ENCODE measurements around the gene KLRC3. TPM values are rescaled to one million over a fixed set of nuclear protein-coding genes. Genes with fewer than 3 reads are reported as not detected.
"Not testable (repeated sequence)": the region's sequence is repeated elsewhere in the genome, so short reads cannot be mapped to it uniquely, and the experiment has no call there.

The KLRC3 gene
- total RNA-seq (2014; rRNA removed; shearing (Covaris generic)): not detected in 2 replicates

GRCh38 chr12:10420334-10420733 is at the start of gene KLRC3:
Gene KLRC3 (minus strand): TSS chr12:10420595. CDS start chr12:10420550, 45 bp downstream.
- H3K4me3 ChIP-seq; H3K27me3 ChIP-seq; H3K4me1 ChIP-seq; DNase-seq; H3K9me3 ChIP-seq (replicated peaks); H3K27ac ChIP-seq; H3K36me3 ChIP-seq: not testable (repeated sequence)

GRCh38 chr12:10469701-10470100 is 49.3 kb upstream of the KLRC3 start:
- no peaks in the 10 kb centered on the region for H3K27me3 ChIP-seq
- H3K4me3 ChIP-seq: no peak overlapping the region
- no peak overlapping the region for H3K27ac ChIP-seq
- DNase-seq: no peak
- H3K36me3 ChIP-seq: no peaks in the 10 kb centered on the region
- H3K4me1 ChIP-seq: no peaks in the 10 kb centered on the region
- H3K9me3 ChIP-seq (replicated peaks): no peaks in the 10 kb centered on the region

- Histone ChIP-seq H3K27ac (no peak overlapping the region), H3K9me3 (replicated peaks) (no peaks in the 10 kb centered on the region), H3K27me3 (no peaks in the 10 kb centered on the region), H3K36me3 (no peaks in the 10 kb centered on the region), H3K4me1 (no peaks in the 10 kb centered on the region), H3K4me3 (no peak overlapping the region)
- DNase-seq: no peak
Measured at GRCh38 chr12:10466311-10466710, 45.9 kb upstream of the KLRC3 start.

GRCh38 chr12:10457760-10458159 is 37.4 kb upstream of the KLRC3 start:
- Histone ChIP-seq H3K27ac (no peak overlapping the region), H3K4me3 (no peak overlapping the region), H3K4me1 (no peaks in the 10 kb centered on the region), H3K36me3 (no peaks in the 10 kb centered on the region), H3K27me3 (no peaks in the 10 kb centered on the region), H3K9me3 (replicated peaks) (no peaks in the 10 kb centered on the region)
- DNase-seq: no peak

- Histone ChIP-seq H3K4me3 (no peak overlapping the region), H3K27ac (no peak overlapping the region), H3K4me1 (no peaks in the 10 kb centered on the region), H3K9me3 (replicated peaks) (no peaks in the 10 kb centered on the region), H3K36me3 (no peaks in the 10 kb centered on the region), H3K27me3 (no peaks in the 10 kb centered on the region)
- no peak for DNase-seq
Measured at GRCh38 chr12:10456856-10457255, 36.5 kb upstream of the KLRC3 start.

GRCh38 chr12:10455766-10456165 is 35.4 kb upstream of the KLRC3 start:
- H3K4me1 ChIP-seq: no peaks in the 10 kb centered on the region
- no peak for DNase-seq
- no peak overlapping the region for H3K4me3 ChIP-seq
- no peaks in the 10 kb centered on the region for H3K27me3 ChIP-seq
- no peaks in the 10 kb centered on the region for H3K36me3 ChIP-seq
- H3K9me3 ChIP-seq (replicated peaks): no peaks in the 10 kb centered on the region
- H3K27ac ChIP-seq: no peak overlapping the region

GRCh38 chr12:10454531-10454930 is 34.1 kb upstream of the KLRC3 start:
- Histone ChIP-seq H3K36me3 (no peaks in the 10 kb centered on the region), H3K4me1 (no peaks in the 10 kb centered on the region), H3K27ac (no peak overlapping the region), H3K27me3 (no peaks in the 10 kb centered on the region), H3K4me3 (no peak overlapping the region), H3K9me3 (replicated peaks) (no peaks in the 10 kb centered on the region)
- no peak for DNase-seq

- H3K36me3 ChIP-seq: no peaks in the 10 kb centered on the region
- no peaks in the 10 kb centered on the region for H3K4me1 ChIP-seq
- no peaks in the 10 kb centered on the region for H3K27me3 ChIP-seq
- no peak for DNase-seq
- H3K9me3 ChIP-seq (replicated peaks): no peaks in the 10 kb centered on the region
- no peak within 1 kb of the TSS for H3K4me3 ChIP-seq
- H3K27ac ChIP-seq: no peak within 1 kb of the TSS
Measured at GRCh38 chr12:10453156-10453555, 32.8 kb upstream of the KLRC3 start, which contains the start of gene KLRC1. Gene KLRC1 (minus strand): TSS chr12:10453377. CDS start chr12:10451156, 2,221 bp downstream.

- Histone ChIP-seq H3K27ac (no peak overlapping the region), H3K9me3 (replicated peaks) (no peaks in the 10 kb centered on the region), H3K4me3 (no peak overlapping the region), H3K4me1 (no peaks in the 10 kb centered on the region), H3K36me3 (no peaks in the 10 kb centered on the region), H3K27me3 (no peaks in the 10 kb centered on the region)
- DNase-seq: no peak
Measured at GRCh38 chr12:10448236-10448635, 27.8 kb upstream of the KLRC3 start.

- not testable (repeated sequence) for H3K27me3 ChIP-seq; H3K36me3 ChIP-seq; DNase-seq; H3K27ac ChIP-seq; H3K4me1 ChIP-seq; H3K4me3 ChIP-seq; H3K9me3 ChIP-seq (replicated peaks)
Measured at GRCh38 chr12:10446052-10446451, 25.7 kb upstream of the KLRC3 start.

GRCh38 chr12:10441144-10441543 is 20.7 kb upstream of the KLRC3 start:
- H3K9me3 ChIP-seq (replicated peaks); H3K4me1 ChIP-seq; H3K4me3 ChIP-seq; H3K27ac ChIP-seq; H3K36me3 ChIP-seq; DNase-seq; H3K27me3 ChIP-seq: not testable (repeated sequence)

GRCh38 chr12:10439608-10440274 is 19.3 kb upstream of the KLRC3 start:
- H3K9me3 ChIP-seq (replicated peaks); H3K36me3 ChIP-seq; H3K4me3 ChIP-seq; H3K4me1 ChIP-seq; H3K27me3 ChIP-seq; H3K27ac ChIP-seq; DNase-seq: not testable (repeated sequence)

- not testable (repeated sequence) for H3K27ac ChIP-seq; H3K4me1 ChIP-seq; H3K27me3 ChIP-seq; H3K36me3 ChIP-seq; H3K9me3 ChIP-seq (replicated peaks); H3K4me3 ChIP-seq; DNase-seq
Measured at GRCh38 chr12:10437601-10438000, 17.2 kb upstream of the KLRC3 start.

GRCh38 chr12:10435816-10436215 is 15.4 kb upstream of the KLRC3 start, which contains the start of gene KLRC2:
Gene KLRC2 (minus strand): TSS chr12:10436010. CDS start chr12:10435986, 24 bp downstream.
- DNase-seq: peak in 1 of 2 experiments; percentile 10
- not testable (repeated sequence) for H3K4me1 ChIP-seq; H3K36me3 ChIP-seq; H3K9me3 ChIP-seq (replicated peaks); H3K4me3 ChIP-seq; H3K27ac ChIP-seq; H3K27me3 ChIP-seq

- not testable (repeated sequence) for DNase-seq
Measured at GRCh38 chr12:10430623-10431022, 10.2 kb upstream of the KLRC3 start.

GRCh38 chr12:10425938-10426337 is 5.5 kb upstream of the KLRC3 start:
- H3K27ac ChIP-seq; H3K27me3 ChIP-seq; H3K36me3 ChIP-seq; H3K4me1 ChIP-seq; H3K4me3 ChIP-seq; H3K9me3 ChIP-seq (replicated peaks); DNase-seq: not testable (repeated sequence)

More at GRCh38 chr12:10430623-10431022, 10.2 kb upstream of the KLRC3 start:
- not testable (repeated sequence) for H3K36me3 ChIP-seq; H3K9me3 ChIP-seq (replicated peaks); H3K4me1 ChIP-seq; H3K4me3 ChIP-seq; H3K27me3 ChIP-seq; H3K27ac ChIP-seq
